ENCODE results near the gene PVRIG.

The PVRIG gene

DNA sequence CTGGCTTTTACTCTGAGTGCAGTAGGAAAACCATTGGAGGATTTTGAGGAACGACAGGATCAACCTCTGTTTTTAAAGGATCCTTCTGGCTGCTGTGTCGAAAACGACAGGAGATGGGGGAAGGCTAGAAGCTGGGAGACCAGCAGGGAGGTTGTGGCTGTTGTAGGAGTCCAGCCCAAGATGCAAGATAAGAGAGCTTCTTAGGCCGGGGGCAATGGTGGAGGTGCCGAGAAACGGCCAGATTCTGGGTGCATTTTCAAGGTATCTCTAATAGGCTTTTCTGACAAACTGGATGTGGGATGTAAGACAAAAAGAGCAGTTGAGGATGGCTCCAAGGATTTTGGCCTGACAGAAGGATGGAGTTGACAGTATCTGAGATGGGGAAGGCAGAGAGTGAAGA, 10.3 kb upstream of the PVRIG start:
- DNase-seq: no peak
- Histone ChIP-seq H2BK120ac (ENCODE audit: insufficient read depth, low read length, poor library complexity) (no peak overlapping the region), H3K18ac (ENCODE audit: low read length) (no peak overlapping the region), H2BK5ac (ENCODE audit: low read depth, low read length, poor library complexity) (no peak overlapping the region), H4K91ac (ENCODE audit: low read depth, low read length) (no peak overlapping the region), H2AFZ (ENCODE audit: insufficient read depth, low read length, poor library complexity) (no peak overlapping the region), H3K4ac (ENCODE audit: low read depth, low read length) (no peak overlapping the region), H3K9me3 (ENCODE audit: insufficient read depth, low read depth, low read length) (no peaks in the 10 kb centered on the region), H2AK5ac (ENCODE audit: low read length) (no peak overlapping the region), H3K4me2 (ENCODE audit: low read length) (no peak overlapping the region), H3K23ac (ENCODE audit: low read length) (no peak overlapping the region), H3K27me3 (ENCODE audit: insufficient read depth, low read length) (no peaks in the 10 kb centered on the region), H4K12ac (ENCODE audit: low read depth, low read length) (no peak overlapping the region), H4K8ac (ENCODE audit: low read depth, low read length) (no peak overlapping the region), H3K27ac (ENCODE audit: low read depth, low read length) (no peak overlapping the region), H2BK12ac (ENCODE audit: low read length) (no peak overlapping the region), H3K36me3 (ENCODE audit: control insufficient read depth in 1 of 2, insufficient read depth in 2 of 2, low read length in 2 of 2) (no peaks in the 10 kb centered on the region), H3K9ac (ENCODE audit: low read length) (no peak overlapping the region), H3K4me1 (ENCODE audit: control insufficient read depth in 1 of 2, insufficient read depth in 2 of 2, low read length in 2 of 2) (peaks cover 0 to 2% of the 10 kb centered on the region in 2 experiments), H3K4me3 (ENCODE audit: low read depth, low read length) (no peak overlapping the region), H3K79me2 (ENCODE audit: control insufficient read depth, insufficient read depth, low read length, poor library complexity) (no peaks in the 10 kb centered on the region), H3K79me1 (ENCODE audit: low read length) (no peaks in the 10 kb centered on the region), H3K14ac (ENCODE audit: low read length) (no peak overlapping the region)
- WGBS (ENCODE audit: extremely low coverage, insufficient coverage, insufficient read length): no CpG with 5 or more reads among the region's 6 CpGs

DNA sequence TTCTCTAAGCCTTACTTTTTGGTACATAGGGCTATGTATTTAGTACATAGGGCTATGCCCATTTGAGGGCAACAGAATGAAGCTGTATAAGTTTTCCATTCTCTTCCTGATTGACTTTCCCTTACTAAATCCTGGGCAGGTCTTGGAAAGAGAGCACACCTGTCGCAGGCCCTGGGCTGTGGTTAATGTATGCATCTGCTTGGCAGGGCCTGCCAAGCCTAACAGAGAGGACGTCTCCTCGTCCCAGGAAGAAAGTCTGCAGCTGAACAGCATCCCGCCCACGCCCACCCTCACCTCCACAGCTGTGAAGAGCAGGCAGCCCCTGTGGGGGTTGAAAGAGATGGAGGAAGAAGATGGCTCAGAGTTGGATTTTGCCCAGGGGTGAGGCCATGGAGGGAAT, 8.9 kb upstream of the PVRIG start:
- H4K91ac ChIP-seq (ENCODE audit: low read depth, low read length): no peak overlapping the region
- no peak overlapping the region for H2BK120ac ChIP-seq (ENCODE audit: insufficient read depth, low read length, poor library complexity)
- H2BK12ac ChIP-seq (ENCODE audit: low read length): no peak overlapping the region
- H3K23ac ChIP-seq (ENCODE audit: low read length): no peak overlapping the region
- no peak overlapping the region for H2AK5ac ChIP-seq (ENCODE audit: low read length)
- no peaks in the 10 kb centered on the region for H3K79me2 ChIP-seq (ENCODE audit: control insufficient read depth, insufficient read depth, low read length, poor library complexity)
- no peak overlapping the region for H3K9ac ChIP-seq (ENCODE audit: low read length)
- H3K4me1 ChIP-seq (ENCODE audit: control insufficient read depth in 1 of 2, insufficient read depth in 2 of 2, low read length in 2 of 2): peaks cover 0 to 2% of the 10 kb centered on the region in 2 experiments
- H3K79me1 ChIP-seq (ENCODE audit: low read length): no peaks in the 10 kb centered on the region
- H2BK5ac ChIP-seq (ENCODE audit: low read depth, low read length, poor library complexity): no peak overlapping the region
- no peak overlapping the region for H3K4me3 ChIP-seq (ENCODE audit: low read depth, low read length)
- no CpG with 5 or more reads among the region's 5 CpGs for WGBS (ENCODE audit: extremely low coverage, insufficient coverage, insufficient read length)
- no peak overlapping the region for H4K8ac ChIP-seq (ENCODE audit: low read depth, low read length)
- no peak overlapping the region for H3K18ac ChIP-seq (ENCODE audit: low read length)
- no peak overlapping the region for H2AFZ ChIP-seq (ENCODE audit: insufficient read depth, low read length, poor library complexity)
- H3K4me2 ChIP-seq (ENCODE audit: low read length): no peak overlapping the region
- H4K12ac ChIP-seq (ENCODE audit: low read depth, low read length): no peak overlapping the region
- H3K4ac ChIP-seq (ENCODE audit: low read depth, low read length): no peak overlapping the region
- no peaks in the 10 kb centered on the region for H3K27me3 ChIP-seq (ENCODE audit: insufficient read depth, low read length)
- no peak overlapping the region for H3K27ac ChIP-seq (ENCODE audit: low read depth, low read length)
- DNase-seq: no peak
- no peaks in the 10 kb centered on the region for H3K36me3 ChIP-seq (ENCODE audit: control insufficient read depth in 1 of 2, insufficient read depth in 2 of 2, low read length in 2 of 2)
- no peaks in the 10 kb centered on the region for H3K9me3 ChIP-seq (ENCODE audit: insufficient read depth, low read depth, low read length)
- no peak overlapping the region for H3K14ac ChIP-seq (ENCODE audit: low read length)

- Histone ChIP-seq H4K91ac (ENCODE audit: low read depth, low read length) (no peak overlapping the region), H4K8ac (ENCODE audit: low read depth, low read length) (no peak overlapping the region), H3K27ac (ENCODE audit: low read depth, low read length) (no peak overlapping the region), H3K9me3 (ENCODE audit: insufficient read depth, low read depth, low read length) (no peaks in the 10 kb centered on the region), H3K4me2 (ENCODE audit: low read length) (no peak overlapping the region), H3K9ac (ENCODE audit: low read length) (no peak overlapping the region), H3K27me3 (ENCODE audit: insufficient read depth, low read length) (no peaks in the 10 kb centered on the region), H2BK5ac (ENCODE audit: low read depth, low read length, poor library complexity) (no peak overlapping the region), H2BK120ac (ENCODE audit: insufficient read depth, low read length, poor library complexity) (no peak overlapping the region), H3K23ac (ENCODE audit: low read length) (no peak overlapping the region), H3K4ac (ENCODE audit: low read depth, low read length) (no peak overlapping the region), H3K14ac (ENCODE audit: low read length) (no peak overlapping the region), H2AFZ (ENCODE audit: insufficient read depth, low read length, poor library complexity) (no peak overlapping the region), H4K12ac (ENCODE audit: low read depth, low read length) (no peak overlapping the region), H3K79me1 (ENCODE audit: low read length) (no peaks in the 10 kb centered on the region), H3K4me1 (ENCODE audit: control insufficient read depth in 1 of 2, insufficient read depth in 2 of 2, low read length in 2 of 2) (peaks cover 0 to 2% of the 10 kb centered on the region in 2 experiments), H3K36me3 (ENCODE audit: control insufficient read depth in 1 of 2, insufficient read depth in 2 of 2, low read length in 2 of 2) (no peaks in the 10 kb centered on the region), H3K79me2 (ENCODE audit: control insufficient read depth, insufficient read depth, low read length, poor library complexity) (no peaks in the 10 kb centered on the region), H3K18ac (ENCODE audit: low read length) (no peak overlapping the region), H2AK5ac (ENCODE audit: low read length) (no peak overlapping the region), H3K4me3 (ENCODE audit: low read depth, low read length) (no peak overlapping the region), H2BK12ac (ENCODE audit: low read length) (no peak overlapping the region)
- WGBS (ENCODE audit: extremely low coverage, insufficient coverage, insufficient read length): no CpG with 5 or more reads among the region's 7 CpGs
- DNase-seq: no peak
Measured at GRCh38 chr7:100211342-100211780, 8.4 kb upstream of the PVRIG start.

GRCh38 chr7:100212631-100213286, 7.0 kb upstream of the PVRIG start:
- Histone ChIP-seq H3K79me2 (ENCODE audit: control insufficient read depth, insufficient read depth, low read length, poor library complexity) (no peaks in the 10 kb centered on the region), H2BK120ac (ENCODE audit: insufficient read depth, low read length, poor library complexity) (no peak overlapping the region), H3K9me3 (ENCODE audit: insufficient read depth, low read depth, low read length) (no peaks in the 10 kb centered on the region), H2AK5ac (ENCODE audit: low read length) (no peak overlapping the region), H3K36me3 (ENCODE audit: control insufficient read depth in 1 of 2, insufficient read depth in 2 of 2, low read length in 2 of 2) (no peaks in the 10 kb centered on the region), H3K4me1 (ENCODE audit: control insufficient read depth in 1 of 2, insufficient read depth in 2 of 2, low read length in 2 of 2) (peaks cover 0 to 2% of the 10 kb centered on the region in 2 experiments), H3K23ac (ENCODE audit: low read length) (no peak overlapping the region), H3K79me1 (ENCODE audit: low read length) (no peaks in the 10 kb centered on the region), H3K27me3 (ENCODE audit: insufficient read depth, low read length) (no peaks in the 10 kb centered on the region), H2AFZ (ENCODE audit: insufficient read depth, low read length, poor library complexity) (no peak overlapping the region), H2BK12ac (ENCODE audit: low read length) (no peak overlapping the region), H3K14ac (ENCODE audit: low read length) (no peak overlapping the region), H4K91ac (ENCODE audit: low read depth, low read length) (no peak overlapping the region), H3K27ac (ENCODE audit: low read depth, low read length) (no peak overlapping the region), H3K9ac (ENCODE audit: low read length) (no peak overlapping the region), H3K4me2 (ENCODE audit: low read length) (no peak overlapping the region), H3K18ac (ENCODE audit: low read length) (no peak overlapping the region), H3K4me3 (ENCODE audit: low read depth, low read length) (no peak overlapping the region), H3K4ac (ENCODE audit: low read depth, low read length) (no peak overlapping the region), H2BK5ac (ENCODE audit: low read depth, low read length, poor library complexity) (no peak overlapping the region), H4K8ac (ENCODE audit: low read depth, low read length) (no peak overlapping the region), H4K12ac (ENCODE audit: low read depth, low read length) (no peak overlapping the region)
- no CpG with 5 or more reads among the region's 5 CpGs for WGBS (ENCODE audit: extremely low coverage, insufficient coverage, insufficient read length)
- no peak for DNase-seq
